Endothelial cell of umbilical vein (primary cell): ENCODE data around the gene MED22. TPM values are rescaled to one million over a fixed set of nuclear protein-coding genes. Genes with fewer than 3 reads are reported as not detected.

Source experiments
- BruUV-seq: library from RNA; stranded (reverse); fragments of 400-500 nt; replicated peaks from 2 replicates; lab custom pipeline; 2021; lab: Mats Ljungman, UMichigan
- CTCF ChIA-PET: fragments of 300-600, 350-600 bp; sonication (Branson Sonifier 250); formaldehyde crosslinking; loops from one replicate; lab custom pipeline; 2021; ENCODE audit warnings: antibody characterized with exemption, inconsistent platforms; lab: Charles Lee
- POLR2A ChIA-PET: fragments of 300-600, 350-600 bp; sonication (Branson Sonifier 250); formaldehyde crosslinking; loops from one replicate; lab custom pipeline; 2021; ENCODE audit warnings: antibody characterized with exemption, inconsistent platforms; lab: Charles Lee
- DNase-seq: peaks from one replicate; pipeline ENCODE4 v3.0.0-alpha.2; 2011; ENCODE audit warnings: low read depth, low spot score
- FAIRE-seq: peaks from 2 replicates; lab custom pipeline; 2011; peaks lifted over from hg19 to GRCh38; lab: Jason Lieb, UNC
- H2AFZ ChIP-seq: 2 replicates; pipeline ENCODE4 v1.6.0; 2012; ENCODE audit warnings: low read depth, low read length, control low read depth, inconsistent platforms
- H3K27ac ChIP-seq: 2 replicates; pipeline ENCODE4 v1.5.1; 2011; ENCODE audit warnings: low read depth, mild to moderate bottlenecking, control low read depth, low read length, moderate library complexity; ENCODE audit not compliant: insufficient read depth
- H3K27me3 ChIP-seq, 2 experiments: 2 replicates each; pipeline versions ENCODE4 v1.6.0 to v1.6.1; 2011; ENCODE audit warnings: low read length in 2 of 2, mixed read lengths in 1 of 2; ENCODE audit not compliant: control insufficient read depth in 2 of 2, insufficient read depth in 2 of 2
- H3K36me3 ChIP-seq, 2 experiments: 2 replicates in 1 of 2; 3 replicates in 1 of 2; pipeline ENCODE4 v1.5.1; 2011; ENCODE audit warnings: low read length in 2 of 2, mild to moderate bottlenecking in 1 of 2, moderate library complexity in 1 of 2; ENCODE audit not compliant: control insufficient read depth in 2 of 2, insufficient read depth in 2 of 2; ENCODE audit errors: extremely low read depth in 1 of 2
- H3K4me1 ChIP-seq: 3 replicates; pipeline ENCODE4 v1.5.1; 2011; ENCODE audit warnings: mild to moderate bottlenecking, low read length; ENCODE audit not compliant: control insufficient read depth, insufficient read depth; ENCODE audit errors: extremely low read depth
- H3K4me2 ChIP-seq: 2 replicates; pipeline ENCODE4 v1.6.1; 2011; ENCODE audit warnings: low read length, control low read depth, mixed read lengths; ENCODE audit not compliant: insufficient read depth
- H3K4me3 ChIP-seq, 3 experiments: fragments of 200-600 bp in 1 of 3; sonication (generic), shearing (Covaris generic) in 1 of 3; replicated peaks in 1 of 3; 2 replicates each; pipeline ENCODE4 v1.5.1; 2011 to 2016; ENCODE audit warnings: control low read depth in 3 of 3, low read length in 3 of 3, mild to moderate bottlenecking in 2 of 3, inconsistent platforms in 1 of 3, low read depth in 1 of 3, moderate library complexity in 1 of 3; ENCODE audit not compliant: insufficient read depth in 1 of 3
- H3K79me2 ChIP-seq: 2 replicates; pipeline ENCODE4 v1.6.0; 2012; ENCODE audit warnings: low read length, inconsistent platforms; ENCODE audit not compliant: control insufficient read depth, insufficient read depth
- H3K9ac ChIP-seq: replicated peaks from 2 replicates; pipeline ENCODE3; 2011; ENCODE audit warnings: low read length, control low read depth; ENCODE audit not compliant: insufficient read depth; ENCODE audit errors: extremely low read depth
- H3K9me1 ChIP-seq: replicated peaks from 3 replicates; pipeline ENCODE4 v1.6.0; 2011; ENCODE audit warnings: mild to moderate bottlenecking, low read length; ENCODE audit not compliant: control insufficient read depth, insufficient read depth; ENCODE audit errors: extremely low read depth
- H3K9me3 ChIP-seq: replicated peaks from 2 replicates; pipeline ENCODE4 v1.5.1; 2012; ENCODE audit warnings: low read length, inconsistent platforms; ENCODE audit not compliant: control insufficient read depth, insufficient read depth
- H4K20me1 ChIP-seq: replicated peaks from 2 replicates; pipeline ENCODE3; 2011; ENCODE audit warnings: mild to moderate bottlenecking, low read length; ENCODE audit not compliant: control insufficient read depth, insufficient read depth; ENCODE audit errors: extremely low read depth
- EZH2 ChIP-seq: IDR thresholded peaks from 2 replicates; pipeline ENCODE4 v1.6.1; 2012; ENCODE audit warnings: borderline replicate concordance, low read depth, mild to moderate bottlenecking, moderate library complexity, low read length, inconsistent platforms; ENCODE audit not compliant: severe bottlenecking
- FOS ChIP-seq: IDR thresholded peaks from 2 replicates; pipeline ENCODE4 v1.6.1; 2011; ENCODE audit warnings: mild to moderate bottlenecking, low read length, moderate library complexity, borderline replicate concordance; ENCODE audit not compliant: insufficient read depth
- GATA2 ChIP-seq: IDR thresholded peaks from 2 replicates; pipeline ENCODE4 v1.7.0; 2011; ENCODE audit warnings: low read depth, mild to moderate bottlenecking, moderate library complexity, mixed read lengths, low read length; ENCODE audit not compliant: insufficient read length, insufficient read depth
- JUN ChIP-seq: IDR thresholded peaks from 2 replicates; pipeline ENCODE4 v1.6.1; 2011; ENCODE audit warnings: borderline replicate concordance, low read depth; ENCODE audit not compliant: insufficient read length, insufficient read depth
- POLR2AphosphoS5 ChIP-seq: IDR thresholded peaks from 2 replicates; pipeline ENCODE4 v1.6.1; 2012; ENCODE audit warnings: low read depth, mild to moderate bottlenecking, control low read depth, low read length, moderate library complexity; ENCODE audit not compliant: insufficient read depth
- dilution Hi-C: fragments of 300-500 bp; cut with MboI; formaldehyde crosslinking; loops from one replicate; pipeline ENCODE4 v1.15.0; 2019; ENCODE audit warnings: low sequenced_read_pairs; ENCODE audit not compliant: extremely low pct_ligation_motif_present
- intact Hi-C: fragments of 100-400 bp; cut with micrococcal nuclease; formaldehyde crosslinking; loops from one replicate; pipeline ENCODE4 v1.10.0; 2022
- polyA plus RNA-seq, 4 experiments: library from polyadenylated mRNA; depleted of rRNA in 3 of 4; stranded (reverse) in 3 of 4; unstranded in 1 of 4; fragments of >200 nt; gene quantifications; 2 replicates each; pipeline versions ENCODE4 v1.2.1 to v1.2.3, GENCODE V29; 2011 to 2012; ENCODE audit warnings: missing spikeins in 1 of 4
- total RNA-seq: library from RNA; stranded (reverse); gene quantifications from 2 replicates; pipeline ENCODE4 v1.2.3, GENCODE V29; 2021
- TF ChIP-seq, protein P1 (sequence below): IDR thresholded peaks from 2 replicates; pipeline ENCODE4 v1.6.1; 2011; ENCODE audit not compliant: insufficient read depth, insufficient read length

MED22 gene
- total and polyA plus RNA-seq, 2 donors (not counting 3 experiments of a cell fraction or from before 2014, with no cell fraction given), result 25.7 to 27.4 TPM

DNA sequence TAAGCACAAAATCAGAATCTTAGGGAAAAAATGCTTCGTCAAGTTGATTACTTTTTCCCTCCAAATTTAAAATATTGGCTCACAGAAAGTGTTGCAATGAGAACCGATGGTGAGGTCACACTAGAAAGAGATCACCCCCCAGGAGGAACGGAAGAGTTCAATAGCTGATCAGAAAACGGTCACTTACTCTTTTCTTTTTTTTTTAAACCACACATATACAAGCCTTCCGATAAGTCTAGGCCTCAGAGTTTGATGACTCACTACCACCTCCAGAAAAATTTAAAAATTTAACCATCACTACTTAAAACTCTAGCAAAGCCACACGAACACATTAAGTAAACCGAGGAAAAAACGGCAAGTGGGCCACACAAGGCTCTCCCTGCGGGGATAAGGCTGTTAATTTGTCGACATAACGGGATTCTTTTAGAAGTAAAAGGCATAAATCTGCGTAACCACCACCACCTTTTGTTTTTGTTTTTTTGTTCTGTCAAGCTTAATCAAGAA, 26.7 kb upstream of the MED22 start:
- intact Hi-C loops (loop anchor here (1.0 kb wide), 1 partner anchor 18 kb away; the partner anchor contains the start of genes SURF1 and SURF2), dilution Hi-C loops (no loop called here)
- peaks cover 61% of the 10 kb centered on the region for H3K79me2 ChIP-seq
- H3K9me1 ChIP-seq, result no peaks in the 10 kb centered on the region
- CTCF ChIA-PET, result interaction anchor here (1.0 to 1.9 kb wide), 5 partner anchors 8 to 112 kb away, joined by 3 to 5 read pairs (median 3); no protein-coding TSS in a partner anchor
- H3K9me3 ChIP-seq, result no peaks in the 10 kb centered on the region
- H3K36me3 ChIP-seq, result peaks cover 7 to 21% of the 10 kb centered on the region in 2 experiments
- H3K27ac ChIP-seq, result peak overlapping the region; percentile 85
- FAIRE-seq, result no peak
- H3K4me1 ChIP-seq, result peaks cover 10% of the 10 kb centered on the region
- H4K20me1 ChIP-seq, result peaks cover 2% of the 10 kb centered on the region
- DNase-seq, result no peak
- TF ChIP-seq POLR2AphosphoS5 (no peak), FOS (peak; percentile 77)
- no peaks in the 10 kb centered on the region for H3K27me3 ChIP-seq
- BruUV-seq, result no TSS peak
- peak overlapping the region; percentile 40 to 99 (median 99) for H3K4me3 ChIP-seq
- POLR2A ChIA-PET, result interaction anchor here (1.2 to 1.5 kb wide), 2 partner anchors 27 to 104 kb away, joined by 3 to 6 read pairs; partner anchors contain the start of genes MED22, RPL7A and SLC2A6
- no peak overlapping the region for H2AFZ ChIP-seq
- H3K4me2 ChIP-seq, result peak overlapping the region; percentile 90
- peak overlapping the region; percentile 97 for H3K9ac ChIP-seq

DNA sequence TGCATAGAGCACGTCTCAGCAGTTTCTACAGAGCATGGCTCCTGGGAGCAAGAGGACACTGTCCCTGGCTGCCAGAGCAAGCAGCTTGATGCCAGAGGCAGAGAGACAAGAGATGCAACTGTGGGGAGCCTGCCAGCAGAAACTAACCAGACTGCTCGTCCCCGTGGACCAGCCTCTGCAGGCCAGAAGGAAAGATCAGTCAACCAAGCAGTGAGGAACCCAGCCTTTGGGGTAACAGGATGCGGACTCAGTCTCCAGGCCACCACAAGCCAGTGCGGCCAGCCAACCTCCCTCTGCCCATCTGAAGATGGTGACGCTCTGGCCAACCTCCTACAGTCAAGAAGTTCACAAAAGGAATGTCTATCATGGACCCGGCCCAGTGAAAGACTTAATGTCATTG, 24.2 kb upstream of the MED22 start:
- Histone ChIP-seq H3K36me3 (peaks cover 7 to 30% of the 10 kb centered on the region in 2 experiments), H3K4me1 (peaks cover 26% of the 10 kb centered on the region), H3K27ac (no peak overlapping the region), H2AFZ (no peak overlapping the region), H3K9ac (no peak overlapping the region), H3K9me3 (no peaks in the 10 kb centered on the region), H4K20me1 (peaks cover 2% of the 10 kb centered on the region), H3K9me1 (no peaks in the 10 kb centered on the region), H3K4me2 (no peak overlapping the region), H3K4me3 (no peak overlapping the region), H3K27me3 (no peaks in the 10 kb centered on the region), H3K79me2 (peaks cover 87% of the 10 kb centered on the region)
- BruUV-seq, result no TSS peak
- no peak for DNase-seq
- dilution Hi-C loops, result no loop called here
- TF ChIP-seq EZH2 (no peak), FOS (no peak), GATA2 (no peak), JUN (no peak)
- TF ChIP-seq, protein P1, sequence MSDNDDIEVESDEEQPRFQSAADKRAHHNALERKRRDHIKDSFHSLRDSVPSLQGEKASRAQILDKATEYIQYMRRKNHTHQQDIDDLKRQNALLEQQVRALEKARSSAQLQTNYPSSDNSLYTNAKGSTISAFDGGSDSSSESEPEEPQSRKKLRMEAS, result no peak
- ChIA-PET POLR2A (interaction anchor here (1.0 kb wide), 1 partner anchor 87 kb away, joined by 5 read pairs; the partner anchor contains the start of gene CACFD1), CTCF (interaction anchor here (1.0 to 1.4 kb wide), 3 partner anchors 9 to 16 kb away, joined by 3 to 5 read pairs (median 4); no protein-coding TSS in a partner anchor)
- intact Hi-C loops, result no loop called here
- FAIRE-seq, result no peak
